HL-60 (cell line): Measurements from ENCODE around the gene FBXW5.

Experiments
- DNase-seq, 2 experiments: peaks; one replicate each; pipeline ENCODE4 v3.0.0-alpha.2; 2010 to 2020; ENCODE audit warnings: low read depth in 1 of 2, low spot score in 1 of 2
- H3K27ac ChIP-seq: fragments of 250-450 bp; sonication (Bioruptor Pico); replicated peaks from 2 replicates; pipeline ENCODE4 v1.5.1; 2020; ENCODE audit warnings: mild to moderate bottlenecking, moderate library complexity
- H3K27me3 ChIP-seq: fragments of 250-450 bp; sonication (Bioruptor Pico); 2 replicates; pipeline ENCODE4 v1.5.1; 2021; ENCODE audit warnings: mild to moderate bottlenecking, moderate library complexity; ENCODE audit not compliant: insufficient read depth, poor library complexity, severe bottlenecking
- H3K4me3 ChIP-seq: replicated peaks from 2 replicates; pipeline ENCODE4 v1.5.1; 2011; ENCODE audit warnings: mild to moderate bottlenecking, control low read depth, low read length; ENCODE audit not compliant: insufficient read depth
- GABPA ChIP-seq: IDR thresholded peaks from 2 replicates; pipeline ENCODE4 v1.6.1; 2012; ENCODE audit warnings: low read depth
- POLR2AphosphoS5 ChIP-seq: IDR thresholded peaks from 2 replicates; pipeline ENCODE4 v1.6.1; 2012; ENCODE audit warnings: low read depth
- SPI1 ChIP-seq: IDR thresholded peaks from 2 replicates; pipeline ENCODE4 v1.6.1; 2012; ENCODE audit warnings: low read depth, mild to moderate bottlenecking, borderline replicate concordance
- TF ChIP-seq, protein P1 (sequence below): IDR thresholded peaks from one replicate; pipeline ENCODE4 v1.5.1; 2011; ENCODE audit warnings: low read length, control low read depth, inconsistent platforms; ENCODE audit not compliant: insufficient read depth
- TF ChIP-seq, protein P2 (sequence below): IDR thresholded peaks from 2 replicates; pipeline ENCODE4 v1.6.1; 2012; ENCODE audit warnings: low read depth; ENCODE audit not compliant: insufficient replicate concordance

Gene FBXW5

DNA sequence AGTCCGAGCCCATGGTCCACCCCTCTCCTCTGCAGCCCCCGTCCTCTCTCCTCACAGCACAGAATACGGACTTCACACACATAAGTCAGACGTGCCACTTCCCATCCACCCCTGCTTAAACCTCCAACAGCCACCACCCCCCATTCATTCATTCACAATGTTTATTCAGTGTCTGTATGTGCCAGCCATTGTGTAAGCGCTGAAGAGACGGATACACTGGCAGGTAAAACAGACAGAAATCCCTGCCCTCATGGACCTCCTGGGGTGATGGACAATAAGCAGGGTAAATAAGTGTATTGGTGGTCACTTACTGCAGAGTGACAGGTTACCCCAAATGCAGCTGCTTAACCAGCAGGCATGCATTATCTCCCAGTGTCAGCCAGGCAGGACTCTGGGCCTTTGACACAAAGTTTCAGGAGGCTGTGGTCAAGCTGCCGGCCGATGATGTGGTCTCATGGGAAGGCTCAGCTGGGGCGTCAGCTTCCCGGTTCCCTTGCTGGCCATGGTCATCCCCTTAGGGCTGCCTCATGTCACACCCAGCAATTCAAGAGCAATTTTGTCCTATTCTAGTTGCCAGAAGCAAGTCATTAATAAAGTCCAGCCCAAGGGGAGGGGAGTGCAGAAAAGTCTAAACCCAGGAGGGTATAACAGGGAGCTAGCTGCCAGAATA is 45.8 kb upstream of the FBXW5 start:
- no peak for DNase-seq
- peaks cover 9% of the 10 kb centered on the region for H3K27me3 ChIP-seq
- no peak overlapping the region for H3K27ac ChIP-seq
- no peak for TF ChIP-seq GABPA
- TF ChIP-seq, protein P1, sequence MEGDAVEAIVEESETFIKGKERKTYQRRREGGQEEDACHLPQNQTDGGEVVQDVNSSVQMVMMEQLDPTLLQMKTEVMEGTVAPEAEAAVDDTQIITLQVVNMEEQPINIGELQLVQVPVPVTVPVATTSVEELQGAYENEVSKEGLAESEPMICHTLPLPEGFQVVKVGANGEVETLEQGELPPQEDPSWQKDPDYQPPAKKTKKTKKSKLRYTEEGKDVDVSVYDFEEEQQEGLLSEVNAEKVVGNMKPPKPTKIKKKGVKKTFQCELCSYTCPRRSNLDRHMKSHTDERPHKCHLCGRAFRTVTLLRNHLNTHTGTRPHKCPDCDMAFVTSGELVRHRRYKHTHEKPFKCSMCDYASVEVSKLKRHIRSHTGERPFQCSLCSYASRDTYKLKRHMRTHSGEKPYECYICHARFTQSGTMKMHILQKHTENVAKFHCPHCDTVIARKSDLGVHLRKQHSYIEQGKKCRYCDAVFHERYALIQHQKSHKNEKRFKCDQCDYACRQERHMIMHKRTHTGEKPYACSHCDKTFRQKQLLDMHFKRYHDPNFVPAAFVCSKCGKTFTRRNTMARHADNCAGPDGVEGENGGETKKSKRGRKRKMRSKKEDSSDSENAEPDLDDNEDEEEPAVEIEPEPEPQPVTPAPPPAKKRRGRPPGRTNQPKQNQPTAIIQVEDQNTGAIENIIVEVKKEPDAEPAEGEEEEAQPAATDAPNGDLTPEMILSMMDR: no peak
- TF ChIP-seq, protein P2, sequence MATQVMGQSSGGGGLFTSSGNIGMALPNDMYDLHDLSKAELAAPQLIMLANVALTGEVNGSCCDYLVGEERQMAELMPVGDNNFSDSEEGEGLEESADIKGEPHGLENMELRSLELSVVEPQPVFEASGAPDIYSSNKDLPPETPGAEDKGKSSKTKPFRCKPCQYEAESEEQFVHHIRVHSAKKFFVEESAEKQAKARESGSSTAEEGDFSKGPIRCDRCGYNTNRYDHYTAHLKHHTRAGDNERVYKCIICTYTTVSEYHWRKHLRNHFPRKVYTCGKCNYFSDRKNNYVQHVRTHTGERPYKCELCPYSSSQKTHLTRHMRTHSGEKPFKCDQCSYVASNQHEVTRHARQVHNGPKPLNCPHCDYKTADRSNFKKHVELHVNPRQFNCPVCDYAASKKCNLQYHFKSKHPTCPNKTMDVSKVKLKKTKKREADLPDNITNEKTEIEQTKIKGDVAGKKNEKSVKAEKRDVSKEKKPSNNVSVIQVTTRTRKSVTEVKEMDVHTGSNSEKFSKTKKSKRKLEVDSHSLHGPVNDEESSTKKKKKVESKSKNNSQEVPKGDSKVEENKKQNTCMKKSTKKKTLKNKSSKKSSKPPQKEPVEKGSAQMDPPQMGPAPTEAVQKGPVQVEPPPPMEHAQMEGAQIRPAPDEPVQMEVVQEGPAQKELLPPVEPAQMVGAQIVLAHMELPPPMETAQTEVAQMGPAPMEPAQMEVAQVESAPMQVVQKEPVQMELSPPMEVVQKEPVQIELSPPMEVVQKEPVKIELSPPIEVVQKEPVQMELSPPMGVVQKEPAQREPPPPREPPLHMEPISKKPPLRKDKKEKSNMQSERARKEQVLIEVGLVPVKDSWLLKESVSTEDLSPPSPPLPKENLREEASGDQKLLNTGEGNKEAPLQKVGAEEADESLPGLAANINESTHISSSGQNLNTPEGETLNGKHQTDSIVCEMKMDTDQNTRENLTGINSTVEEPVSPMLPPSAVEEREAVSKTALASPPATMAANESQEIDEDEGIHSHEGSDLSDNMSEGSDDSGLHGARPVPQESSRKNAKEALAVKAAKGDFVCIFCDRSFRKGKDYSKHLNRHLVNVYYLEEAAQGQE: no peak
- TF ChIP-seq POLR2AphosphoS5: no peak
- TF ChIP-seq SPI1: no peak
- no peak overlapping the region for H3K4me3 ChIP-seq

DNA sequence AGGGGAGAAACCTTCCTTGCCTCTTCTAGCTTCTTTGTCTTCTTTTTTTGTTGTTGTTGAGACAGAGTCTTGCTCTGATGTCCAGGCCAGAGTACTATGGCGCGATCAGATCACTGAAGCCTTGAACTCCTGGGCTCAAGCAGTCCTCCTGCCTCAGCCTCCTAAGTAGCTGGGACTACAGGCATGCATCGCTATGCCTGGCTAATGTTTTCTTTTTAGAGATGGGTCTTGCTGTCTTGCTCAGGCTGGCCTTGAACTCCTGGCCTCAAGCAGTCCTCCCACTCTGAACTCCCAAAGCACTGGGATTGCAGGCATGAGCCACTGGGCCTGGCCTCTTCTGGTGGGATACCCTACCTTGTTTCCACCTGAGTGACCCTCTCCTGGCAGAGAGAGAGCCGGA is 44.3 kb upstream of the FBXW5 start:
- no peak overlapping the region for H3K27ac ChIP-seq

DNA sequence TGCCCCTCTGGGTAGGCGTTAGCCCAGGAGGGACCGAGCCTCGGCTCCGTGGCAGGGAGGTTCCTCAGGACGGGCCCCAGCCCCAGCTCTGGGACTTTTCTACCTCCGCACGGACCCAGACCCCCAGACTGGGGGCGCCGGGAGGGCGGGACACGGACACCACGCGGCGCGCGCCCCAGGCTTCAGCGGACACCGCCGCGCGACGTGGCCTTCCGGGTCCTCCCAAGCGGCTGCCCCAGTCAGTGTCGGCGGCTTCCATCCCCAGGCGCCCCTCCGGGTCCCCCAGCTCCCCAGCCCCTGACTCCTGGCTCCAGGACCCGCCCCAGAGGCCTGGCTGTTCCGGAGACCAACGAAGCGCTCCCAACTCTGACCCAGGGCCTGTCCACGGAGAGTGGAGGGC is 41.3 kb upstream of the FBXW5 start:
- Histone ChIP-seq H3K4me3 (no peak overlapping the region), H3K27ac (no peak overlapping the region), H3K27me3 (peaks cover 25% of the 10 kb centered on the region)
- no peak for DNase-seq
- TF ChIP-seq GABPA: no peak
- no peak for TF ChIP-seq SPI1
- TF ChIP-seq, protein P2: no peak
- TF ChIP-seq POLR2AphosphoS5: no peak
- TF ChIP-seq, protein P1: no peak

More for the DNA sequence above, 44.3 kb upstream of the FBXW5 start:
- no peak for DNase-seq
- H3K27me3 ChIP-seq: peaks cover 24% of the 10 kb centered on the region
- TF ChIP-seq, protein P2: no peak
- H3K4me3 ChIP-seq: no peak overlapping the region
